Measurements from ENCODE around the gene CLIP3. TPM values are rescaled to one million over a fixed set of nuclear protein-coding genes. Genes with fewer than 3 reads are reported as not detected.
A peak's percentile ranks its signal among the peaks of the same experiment; 100 is the strongest.
"Not testable (repeated sequence)": the region's sequence is repeated elsewhere in the genome, so short reads cannot be mapped to it uniquely, and the experiment has no call there.

The CLIP3 gene
- total RNA-seq, 1 experiment from 2014 or later: 0.45 TPM

GRCh38 chr19:35983177-35983576 is 49.5 kb downstream of the CLIP3 start:
- DNase-seq (ENCODE audit: low read depth): no peak

- DNase-seq (ENCODE audit: low read depth): not testable (repeated sequence)
Observed at GRCh38 chr19:35980997-35981396, 51.7 kb downstream of the CLIP3 start.

- DNase-seq (ENCODE audit: low read depth): no peak
Observed at GRCh38 chr19:35978832-35979365, 53.8 kb downstream of the CLIP3 start.

- no peak for DNase-seq (ENCODE audit: low read depth)
Observed at GRCh38 chr19:35978271-35978670, 54.4 kb downstream of the CLIP3 start.

- DNase-seq (ENCODE audit: low read depth): peak; percentile 39
Observed at GRCh38 chr19:35977446-35978222, 55.0 kb downstream of the CLIP3 start.

GRCh38 chr19:35975608-35976214 is 57.0 kb downstream of the CLIP3 start:
- DNase-seq (ENCODE audit: low read depth): no peak

- no peak for DNase-seq (ENCODE audit: low read depth)
Observed at GRCh38 chr19:35973487-35973886, 59.2 kb downstream of the CLIP3 start.

GRCh38 chr19:35966771-35967170 is 65.9 kb downstream of the CLIP3 start:
- no peak for DNase-seq (ENCODE audit: low read depth)

Other genes starting within 250 kb of the CLIP3 start
- gene PRODH2, start 220.0 kb downstream of the CLIP3 start, total RNA-seq (2014; rRNA removed; shearing (Covaris generic)): not detected in 2 replicates
- not detected in 2 replicates for gene NPHS1, start 180.4 kb downstream of the CLIP3 start, total RNA-seq (2014; rRNA removed; shearing (Covaris generic))
- not detected in 2 replicates for gene KIRREL2, start 176.0 kb downstream of the CLIP3 start, total RNA-seq (2014; rRNA removed; shearing (Covaris generic))
- 1.6 and 6.6 TPM in 2 replicates for gene APLP1, start 164.3 kb downstream of the CLIP3 start, total RNA-seq (2014; rRNA removed; shearing (Covaris generic))
- gene NFKBID, start 132.3 kb downstream of the CLIP3 start, total RNA-seq (2014; rRNA removed; shearing (Covaris generic)): 5.8 and 5.9 TPM in 2 replicates
- gene HCST, start 130.3 kb downstream of the CLIP3 start, total RNA-seq (2014; rRNA removed; shearing (Covaris generic)): not detected in 2 replicates
- gene TYROBP, start 124.6 kb downstream of the CLIP3 start, total RNA-seq (2014; rRNA removed; shearing (Covaris generic)): not detected in 2 replicates
- 1.9 and 3.4 TPM in 2 replicates for gene LRFN3, start 96.5 kb downstream of the CLIP3 start, total RNA-seq (2014; rRNA removed; shearing (Covaris generic))
- gene SDHAF1, start 37.7 kb downstream of the CLIP3 start, total RNA-seq (2014; rRNA removed; shearing (Covaris generic)): 18.0 and 22.9 TPM in 2 replicates
- gene SYNE4, start 24.1 kb downstream of the CLIP3 start, total RNA-seq (2014; rRNA removed; shearing (Covaris generic)): not detected in 2 replicates
- gene ALKBH6, start 18.7 kb downstream of the CLIP3 start, total RNA-seq (2014; rRNA removed; shearing (Covaris generic)): 13.9 and 15.3 TPM in 2 replicates
- 2.4 and 2.6 TPM in 2 replicates for gene THAP8, start 21.4 kb upstream of the CLIP3 start, total RNA-seq (2014; rRNA removed; shearing (Covaris generic))
- 17.4 and 20.2 TPM in 2 replicates for gene WDR62, start 22.0 kb upstream of the CLIP3 start, total RNA-seq (2014; rRNA removed; shearing (Covaris generic))
- not detected in 2 replicates for gene OVOL3, start 78.3 kb upstream of the CLIP3 start, total RNA-seq (2014; rRNA removed; shearing (Covaris generic))
- gene POLR2I, start 82.0 kb upstream of the CLIP3 start, total RNA-seq (2014; rRNA removed; shearing (Covaris generic)): 124 and 135 TPM in 2 replicates
- 176 and 193 TPM in 2 replicates for gene TBCB, start 82.6 kb upstream of the CLIP3 start, total RNA-seq (2014; rRNA removed; shearing (Covaris generic))
- 391 and 431 TPM in 2 replicates for gene CAPNS1, start 107.2 kb upstream of the CLIP3 start, total RNA-seq (2014; rRNA removed; shearing (Covaris generic))
- gene COX7A1, start 119.6 kb upstream of the CLIP3 start, total RNA-seq (2014; rRNA removed; shearing (Covaris generic)): not detected in 2 replicates
- gene ZNF565, start 181.8 kb upstream of the CLIP3 start, total RNA-seq (2014; rRNA removed; shearing (Covaris generic)): 0.90 and 2.2 TPM in 2 replicates
- 78.2 and 94.5 TPM in 2 replicates for gene ZNF146, start 182.2 kb upstream of the CLIP3 start, total RNA-seq (2014; rRNA removed; shearing (Covaris generic))

Data from HT1080 (cell line).